ENCODE results near the gene FOXP4.

DNA sequence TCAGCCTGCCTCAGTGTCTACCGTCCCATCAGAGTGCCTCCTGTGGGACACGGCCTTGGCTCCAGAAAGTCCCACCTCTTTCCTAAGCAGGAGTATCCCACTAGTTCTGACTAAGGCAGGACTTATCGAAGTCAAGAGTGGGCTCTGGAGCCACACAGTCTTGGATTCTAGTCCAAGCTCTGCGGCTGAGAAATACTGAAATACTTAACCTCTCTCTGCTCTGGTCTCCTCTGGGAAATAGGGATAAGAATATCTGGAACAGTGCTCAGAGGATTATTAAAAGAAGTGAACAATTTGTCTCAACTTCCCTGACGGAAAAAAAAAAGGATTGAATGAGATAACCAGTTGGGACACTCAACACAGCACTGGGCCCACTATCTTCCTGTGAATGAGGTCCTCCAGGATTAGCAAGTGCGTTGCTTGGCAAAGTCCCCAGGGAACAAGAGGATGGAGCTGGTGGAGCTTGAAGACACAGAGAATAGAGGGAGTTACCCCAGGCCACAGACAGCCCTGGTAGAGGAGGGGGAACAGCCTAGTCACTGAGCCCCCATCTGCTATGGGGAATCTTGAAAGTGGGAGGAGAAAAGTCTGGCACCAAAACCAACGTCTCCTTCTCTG, 34.6 kb upstream of the FOXP4 start:
- TF ChIP-seq EZH2phosphoT487 (IDR thresholded peaks at IDR 0.05; ENCODE audit: insufficient read depth, low read depth), result no peak
- TF ChIP-seq EZH2 (IDR thresholded peaks at IDR 0.05; ENCODE audit: insufficient read depth, poor library complexity, severe bottlenecking), result no peak
